Measurements from ENCODE around the gene SPATA2. TPM values are rescaled to one million over a fixed set of nuclear protein-coding genes. Genes with fewer than 3 reads are reported as not detected.

Gene SPATA2
- polyA plus RNA-seq, 2 of the 4 experiments (the other 2 are of a cell fraction): 4.7 to 5.1 TPM

DNA sequence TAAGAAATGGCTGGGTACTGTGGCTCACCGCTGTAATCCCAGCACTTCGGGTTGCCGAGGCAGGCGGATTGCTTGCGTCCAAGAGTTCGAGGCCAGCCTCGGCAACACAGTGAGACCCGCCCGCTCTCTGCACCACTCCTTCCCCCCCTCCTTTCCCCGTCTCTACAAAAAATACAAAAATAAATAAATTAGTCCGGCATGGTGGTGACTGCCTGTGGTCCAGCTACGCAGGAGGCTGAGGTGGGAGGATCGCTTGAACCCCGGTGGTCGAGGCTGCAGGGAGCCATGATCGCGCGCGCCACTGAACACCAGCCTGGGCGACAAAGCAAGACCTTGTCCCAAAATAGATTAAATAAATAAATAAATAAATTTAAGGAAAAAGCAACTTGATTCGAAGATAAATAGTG, 20.4 kb upstream of the SPATA2 start:
- peak; percentile 12 to 17; a peak in 4 of 6 replicates for ATAC-seq
- ChIA-PET CTCF (interaction anchor here (0.6 to 1.8 kb wide), 8 partner anchors 29 to 583 kb away, joined by 3 to 7 read pairs (median 4); no protein-coding TSS in a partner anchor), POLR2A (interaction anchor here (1.2 to 2.0 kb wide), 4 partner anchors 10 to 35 kb away, joined by 3 to 11 read pairs (median 6); partner anchors contain the start of gene SPATA2)

DNA sequence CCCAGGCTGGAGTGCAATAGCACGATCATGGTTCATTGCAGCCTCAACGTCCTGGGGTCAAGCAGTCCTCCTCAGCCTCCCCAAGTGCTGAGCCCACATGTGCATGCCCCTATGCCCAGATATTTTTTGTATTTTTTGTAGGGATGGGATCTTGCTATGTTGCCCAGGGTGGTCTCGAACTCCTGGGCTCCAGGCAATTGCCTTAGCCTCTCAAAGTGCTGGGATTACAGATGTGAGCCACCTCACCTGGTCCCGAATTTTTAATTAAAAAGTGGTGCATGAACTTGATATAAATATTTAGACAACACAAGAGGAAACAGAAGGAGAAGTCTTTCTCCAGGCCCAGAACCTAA, 13.8 kb upstream of the SPATA2 start:
- ATAC-seq (peak in 1 of 2 experiments; percentile 30; a peak in 4 of 6 replicates), FAIRE-seq (no peak), DNase-seq (ENCODE audit: low read depth in 1 of 2, low spot score in 1 of 2) (no peak)
- Histone ChIP-seq H3K27ac (peak overlapping the region in 1 of 2 experiments; percentile 61; a peak in 3 of 6 replicates), H3K4me3 (no peak overlapping the region), H3K4me2 (peak overlapping the region; percentile 30; the same call in 2 of the 3 replicates), H3K9me3 (0 out of 3 replicates have a peak, but pooled peaks cover 4% of the 10 kb centered on the region), H3K4me1 (peaks cover 4% of the 10 kb centered on the region; the same call in 2 of the 3 replicates)
- TF ChIP-seq ZNF302 (CRISPR knock-in tag; IDR thresholded peaks at IDR 0.05): no peak
- no peak for TF ChIP-seq TP53 (CRISPR knock-in tag; IDR thresholded peaks at IDR 0.05)
- TF ChIP-seq FOXS1 (CRISPR knock-in tag; IDR thresholded peaks at IDR 0.05): no peak
- no peak for TF ChIP-seq CEBPB (IDR thresholded peaks at IDR 0.05)
- no peak for TF ChIP-seq MAZ (IDR thresholded peaks at IDR 0.05; ENCODE audit: borderline replicate concordance, low read depth, low read length)
- no peak for TF ChIP-seq ESRRA (IDR thresholded peaks at IDR 0.05; ENCODE audit: borderline replicate concordance, low read length)
- TF ChIP-seq GATA3 (IDR thresholded peaks at IDR 0.05; ENCODE audit: borderline replicate concordance): no peak
- TF ChIP-seq, protein P1, sequence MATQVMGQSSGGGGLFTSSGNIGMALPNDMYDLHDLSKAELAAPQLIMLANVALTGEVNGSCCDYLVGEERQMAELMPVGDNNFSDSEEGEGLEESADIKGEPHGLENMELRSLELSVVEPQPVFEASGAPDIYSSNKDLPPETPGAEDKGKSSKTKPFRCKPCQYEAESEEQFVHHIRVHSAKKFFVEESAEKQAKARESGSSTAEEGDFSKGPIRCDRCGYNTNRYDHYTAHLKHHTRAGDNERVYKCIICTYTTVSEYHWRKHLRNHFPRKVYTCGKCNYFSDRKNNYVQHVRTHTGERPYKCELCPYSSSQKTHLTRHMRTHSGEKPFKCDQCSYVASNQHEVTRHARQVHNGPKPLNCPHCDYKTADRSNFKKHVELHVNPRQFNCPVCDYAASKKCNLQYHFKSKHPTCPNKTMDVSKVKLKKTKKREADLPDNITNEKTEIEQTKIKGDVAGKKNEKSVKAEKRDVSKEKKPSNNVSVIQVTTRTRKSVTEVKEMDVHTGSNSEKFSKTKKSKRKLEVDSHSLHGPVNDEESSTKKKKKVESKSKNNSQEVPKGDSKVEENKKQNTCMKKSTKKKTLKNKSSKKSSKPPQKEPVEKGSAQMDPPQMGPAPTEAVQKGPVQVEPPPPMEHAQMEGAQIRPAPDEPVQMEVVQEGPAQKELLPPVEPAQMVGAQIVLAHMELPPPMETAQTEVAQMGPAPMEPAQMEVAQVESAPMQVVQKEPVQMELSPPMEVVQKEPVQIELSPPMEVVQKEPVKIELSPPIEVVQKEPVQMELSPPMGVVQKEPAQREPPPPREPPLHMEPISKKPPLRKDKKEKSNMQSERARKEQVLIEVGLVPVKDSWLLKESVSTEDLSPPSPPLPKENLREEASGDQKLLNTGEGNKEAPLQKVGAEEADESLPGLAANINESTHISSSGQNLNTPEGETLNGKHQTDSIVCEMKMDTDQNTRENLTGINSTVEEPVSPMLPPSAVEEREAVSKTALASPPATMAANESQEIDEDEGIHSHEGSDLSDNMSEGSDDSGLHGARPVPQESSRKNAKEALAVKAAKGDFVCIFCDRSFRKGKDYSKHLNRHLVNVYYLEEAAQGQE (IDR thresholded peaks at IDR 0.05): no peak
- TF ChIP-seq, protein P2, sequence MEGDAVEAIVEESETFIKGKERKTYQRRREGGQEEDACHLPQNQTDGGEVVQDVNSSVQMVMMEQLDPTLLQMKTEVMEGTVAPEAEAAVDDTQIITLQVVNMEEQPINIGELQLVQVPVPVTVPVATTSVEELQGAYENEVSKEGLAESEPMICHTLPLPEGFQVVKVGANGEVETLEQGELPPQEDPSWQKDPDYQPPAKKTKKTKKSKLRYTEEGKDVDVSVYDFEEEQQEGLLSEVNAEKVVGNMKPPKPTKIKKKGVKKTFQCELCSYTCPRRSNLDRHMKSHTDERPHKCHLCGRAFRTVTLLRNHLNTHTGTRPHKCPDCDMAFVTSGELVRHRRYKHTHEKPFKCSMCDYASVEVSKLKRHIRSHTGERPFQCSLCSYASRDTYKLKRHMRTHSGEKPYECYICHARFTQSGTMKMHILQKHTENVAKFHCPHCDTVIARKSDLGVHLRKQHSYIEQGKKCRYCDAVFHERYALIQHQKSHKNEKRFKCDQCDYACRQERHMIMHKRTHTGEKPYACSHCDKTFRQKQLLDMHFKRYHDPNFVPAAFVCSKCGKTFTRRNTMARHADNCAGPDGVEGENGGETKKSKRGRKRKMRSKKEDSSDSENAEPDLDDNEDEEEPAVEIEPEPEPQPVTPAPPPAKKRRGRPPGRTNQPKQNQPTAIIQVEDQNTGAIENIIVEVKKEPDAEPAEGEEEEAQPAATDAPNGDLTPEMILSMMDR (IDR thresholded peaks at IDR 0.05): no peak
- TF ChIP-seq, protein P3, sequence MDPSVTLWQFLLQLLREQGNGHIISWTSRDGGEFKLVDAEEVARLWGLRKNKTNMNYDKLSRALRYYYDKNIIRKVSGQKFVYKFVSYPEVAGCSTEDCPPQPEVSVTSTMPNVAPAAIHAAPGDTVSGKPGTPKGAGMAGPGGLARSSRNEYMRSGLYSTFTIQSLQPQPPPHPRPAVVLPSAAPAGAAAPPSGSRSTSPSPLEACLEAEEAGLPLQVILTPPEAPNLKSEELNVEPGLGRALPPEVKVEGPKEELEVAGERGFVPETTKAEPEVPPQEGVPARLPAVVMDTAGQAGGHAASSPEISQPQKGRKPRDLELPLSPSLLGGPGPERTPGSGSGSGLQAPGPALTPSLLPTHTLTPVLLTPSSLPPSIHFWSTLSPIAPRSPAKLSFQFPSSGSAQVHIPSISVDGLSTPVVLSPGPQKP (IDR thresholded peaks at IDR 0.05; ENCODE audit: low read depth, low read length): no peak
- no peak for TF ChIP-seq RAD21 (conservative IDR thresholded peaks at IDR 0.05 in 1 of 2, IDR thresholded peaks at IDR 0.05 in 1 of 2)
- TF ChIP-seq, protein P4, sequence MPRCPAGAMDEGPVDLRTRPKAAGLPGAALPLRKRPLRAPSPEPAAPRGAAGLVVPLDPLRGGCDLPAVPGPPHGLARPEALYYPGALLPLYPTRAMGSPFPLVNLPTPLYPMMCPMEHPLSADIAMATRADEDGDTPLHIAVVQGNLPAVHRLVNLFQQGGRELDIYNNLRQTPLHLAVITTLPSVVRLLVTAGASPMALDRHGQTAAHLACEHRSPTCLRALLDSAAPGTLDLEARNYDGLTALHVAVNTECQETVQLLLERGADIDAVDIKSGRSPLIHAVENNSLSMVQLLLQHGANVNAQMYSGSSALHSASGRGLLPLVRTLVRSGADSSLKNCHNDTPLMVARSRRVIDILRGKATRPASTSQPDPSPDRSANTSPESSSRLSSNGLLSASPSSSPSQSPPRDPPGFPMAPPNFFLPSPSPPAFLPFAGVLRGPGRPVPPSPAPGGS (IDR thresholded peaks at IDR 0.05): no peak
- TF ChIP-seq NFE2L2 (conservative IDR thresholded peaks at IDR 0.05; ENCODE audit: low read length): no peak
- TF ChIP-seq HEYL (CRISPR knock-in tag; IDR thresholded peaks at IDR 0.05): no peak
- TF ChIP-seq, protein P5, sequence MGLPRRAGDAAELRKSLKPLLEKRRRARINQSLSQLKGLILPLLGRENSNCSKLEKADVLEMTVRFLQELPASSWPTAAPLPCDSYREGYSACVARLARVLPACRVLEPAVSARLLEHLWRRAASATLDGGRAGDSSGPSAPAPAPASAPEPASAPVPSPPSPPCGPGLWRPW (IDR thresholded peaks at IDR 0.05): no peak
- TF ChIP-seq KDM5A (IDR thresholded peaks at IDR 0.05): no peak
- no peak for TF ChIP-seq HOXA7 (CRISPR knock-in tag; IDR thresholded peaks at IDR 0.05)
- no peak for TF ChIP-seq CHD4 (IDR thresholded peaks at IDR 0.05; ENCODE audit: borderline replicate concordance)
- ChIA-PET CTCF (interaction anchor here (0.8 to 2.1 kb wide), 8 partner anchors 10 to 318 kb away, joined by 3 to 7 read pairs (median 4); no protein-coding TSS in a partner anchor), POLR2A (no interaction called here)
- 24% methylated on average over 4 of the region's 4 CpGs for WGBS (ENCODE audit: missing lambda C conversion rate)

More for the DNA sequence above, 20.4 kb upstream of the SPATA2 start:
- Histone ChIP-seq H3K27ac (peak overlapping the region; percentile 79 to 95), H3K4me2 (peak overlapping the region; percentile 62), H3K4me1 (peaks cover 20% of the 10 kb centered on the region), H3K4me3 (peak overlapping the region; percentile 71), H3K9me3 (no peaks in the 10 kb centered on the region)
- FAIRE-seq: no peak
- DNase-seq (ENCODE audit: low read depth in 1 of 2, low spot score in 1 of 2): no peak
- WGBS (ENCODE audit: missing lambda C conversion rate): 13% methylated on average over 21 of the region's 21 CpGs
- TF ChIP-seq, protein P6, sequence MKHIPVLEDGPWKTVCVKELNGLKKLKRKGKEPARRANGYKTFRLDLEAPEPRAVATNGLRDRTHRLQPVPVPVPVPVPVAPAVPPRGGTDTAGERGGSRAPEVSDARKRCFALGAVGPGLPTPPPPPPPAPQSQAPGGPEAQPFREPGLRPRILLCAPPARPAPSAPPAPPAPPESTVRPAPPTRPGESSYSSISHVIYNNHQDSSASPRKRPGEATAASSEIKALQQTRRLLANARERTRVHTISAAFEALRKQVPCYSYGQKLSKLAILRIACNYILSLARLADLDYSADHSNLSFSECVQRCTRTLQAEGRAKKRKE (CRISPR knock-in tag; IDR thresholded peaks at IDR 0.05; ENCODE audit: low read depth): no peak
- TF ChIP-seq NFE2L2 (conservative IDR thresholded peaks at IDR 0.05; ENCODE audit: low read length) (no peak), FOSB (CRISPR knock-in tag; IDR thresholded peaks at IDR 0.05) (no peak), CBX2 (IDR thresholded peaks at IDR 0.05; ENCODE audit: borderline replicate concordance, low read depth) (no peak), KDM1A (IDR thresholded peaks at IDR 0.05; ENCODE audit: low read depth) (no peak), POLR2AphosphoS2 (conservative IDR thresholded peaks at IDR 0.05; ENCODE audit: low read length) (no peak), HDAC2 (IDR thresholded peaks at IDR 0.05) (peak; percentile 62; the same call in 1 of the 2 replicates)
